Loucy (cell line): ENCODE measurements around the gene KRT13.

Experiments
- H2AFZ ChIP-seq: fragments of 200-600 bp; sonication (generic); 2 replicates; pipeline ENCODE4 v1.6.0; 2016; ENCODE audit warnings: antibody characterized with exemption, mild to moderate bottlenecking, low read length, moderate library complexity
- H3F3A ChIP-seq: fragments of 200-600 bp; 2 replicates; pipeline ENCODE4 v1.6.0; 2016; ENCODE audit warnings: antibody characterized with exemption, low read depth, mild to moderate bottlenecking
- H3K27me3 ChIP-seq: fragments of 200-600 bp; sonication (generic); 2 replicates; pipeline ENCODE4 v1.6.1; 2014; ENCODE audit warnings: low read length, mild to moderate bottlenecking; ENCODE audit not compliant: insufficient read depth, poor library complexity, severe bottlenecking
- H3K36me3 ChIP-seq: fragments of 200-600 bp; sonication (generic); 2 replicates; pipeline ENCODE4 v1.6.1; 2016; ENCODE audit warnings: low read length; ENCODE audit not compliant: insufficient read depth
- H3K4me1 ChIP-seq: fragments of 200-600 bp; sonication (generic); 2 replicates; pipeline ENCODE4 v1.5.1; 2014; ENCODE audit warnings: low read length, mild to moderate bottlenecking; ENCODE audit not compliant: insufficient read depth, poor library complexity, severe bottlenecking
- H3K4me2 ChIP-seq: fragments of 200-600 bp; sonication (generic); 2 replicates; pipeline ENCODE4 v1.6.0; 2014; ENCODE audit warnings: antibody characterized with exemption, low read length, low read depth, mild to moderate bottlenecking; ENCODE audit not compliant: poor library complexity, severe bottlenecking
- H3K4me3 ChIP-seq: fragments of 200-600 bp; sonication (generic); 2 replicates; pipeline ENCODE4 v1.5.1; 2014; ENCODE audit warnings: low read length, mild to moderate bottlenecking, mixed read lengths; ENCODE audit not compliant: poor library complexity, severe bottlenecking
- H3K79me2 ChIP-seq: fragments of 200-600 bp; sonication (generic); 2 replicates; pipeline ENCODE4 v1.6.1; 2014; ENCODE audit warnings: low read length; ENCODE audit not compliant: insufficient read depth
- H3K9ac ChIP-seq: fragments of 200-600 bp; sonication (generic); 2 replicates; pipeline ENCODE4 v1.6.0; 2014; ENCODE audit warnings: mild to moderate bottlenecking, low read depth, low read length, moderate library complexity; ENCODE audit not compliant: poor library complexity, severe bottlenecking
- H3K9me2 ChIP-seq: fragments of 200-600 bp; sonication (generic); replicated peaks from 2 replicates; pipeline ENCODE4 v1.6.1; 2016; ENCODE audit warnings: low read depth, low read length, mixed read lengths
- H3K9me3 ChIP-seq: fragments of 200-600 bp; sonication (generic); 2 replicates; pipeline ENCODE4 v1.6.1; 2014; ENCODE audit warnings: mild to moderate bottlenecking, antibody characterized with exemption, low read length, low read depth; ENCODE audit not compliant: insufficient read depth
- H4K20me1 ChIP-seq: fragments of 200-600 bp; sonication (generic); 2 replicates; pipeline ENCODE4 v1.6.0; 2014; ENCODE audit warnings: antibody characterized with exemption, low read length, mild to moderate bottlenecking; ENCODE audit not compliant: insufficient read depth, poor library complexity, severe bottlenecking
- CTCF ChIP-seq: fragments of 200-600 bp; sonication (generic); conservative IDR thresholded peaks from 2 replicates; pipeline ENCODE4 v1.5.1; 2014; ENCODE audit warnings: mild to moderate bottlenecking, antibody characterized with exemption, low read length
- EZH2phosphoT487 ChIP-seq: fragments of 200-600 bp; IDR thresholded peaks from 2 replicates; pipeline ENCODE4 v1.6.1; 2018; ENCODE audit warnings: antibody characterized with exemption, mild to moderate bottlenecking, moderate library complexity, borderline replicate concordance

KRT13 gene

DNA sequence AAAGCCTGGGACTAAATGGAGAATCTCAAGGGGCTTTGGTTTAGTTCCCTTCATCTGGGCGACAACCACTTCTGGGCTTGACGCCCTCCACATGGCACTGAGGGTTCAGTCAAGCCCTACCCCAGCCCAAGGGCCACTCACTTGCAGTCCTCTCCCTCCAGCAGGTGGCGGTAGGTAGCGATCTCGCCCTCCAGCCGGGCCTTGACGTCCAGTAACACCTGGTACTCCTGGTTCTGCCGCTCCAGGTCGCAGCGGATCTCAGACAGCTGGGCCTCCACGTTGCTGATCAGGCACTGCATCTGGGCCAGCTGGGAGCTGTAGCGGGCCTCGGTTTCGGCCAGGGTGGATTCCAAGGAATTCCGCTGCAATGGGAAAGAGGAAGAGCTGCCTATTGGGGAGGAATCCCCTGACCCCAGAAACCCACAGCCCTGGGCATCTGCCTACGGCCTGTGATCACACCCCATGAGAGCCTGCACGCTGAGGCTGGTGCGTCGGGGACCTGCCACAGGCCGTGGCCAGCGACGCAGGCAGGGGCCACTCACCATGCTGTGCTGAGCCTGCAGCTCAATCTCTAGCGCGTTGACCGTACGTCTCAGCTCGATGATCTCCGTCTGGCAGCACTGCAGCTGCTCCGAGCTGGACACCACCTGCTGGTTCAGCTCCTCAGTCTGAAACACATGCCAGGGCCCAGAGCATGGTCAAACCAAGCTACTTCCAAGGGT is 18.4 kb downstream of the KRT13 start:
- no peak overlapping the region for H3K4me2 ChIP-seq
- TF ChIP-seq EZH2phosphoT487 (no peak), CTCF (peak; percentile 66)
- no peaks in the 10 kb centered on the region for H3K27me3 ChIP-seq
- no peaks in the 10 kb centered on the region for H3K79me2 ChIP-seq
- H2AFZ ChIP-seq: no peak overlapping the region
- no peak overlapping the region for H3K9ac ChIP-seq
- no peaks in the 10 kb centered on the region for H3K9me3 ChIP-seq
- H3K4me1 ChIP-seq: peaks cover 6% of the 10 kb centered on the region
- no peaks in the 10 kb centered on the region for H3F3A ChIP-seq
- H3K4me3 ChIP-seq: no peak overlapping the region
- H3K9me2 ChIP-seq: no peaks in the 10 kb centered on the region
- H3K36me3 ChIP-seq: no peaks in the 10 kb centered on the region
- no peaks in the 10 kb centered on the region for H4K20me1 ChIP-seq

GRCh38 chr17:41486316-41486715 is 19.1 kb downstream of the KRT13 start:
- H3K36me3 ChIP-seq: no peaks in the 10 kb centered on the region
- peaks cover 6% of the 10 kb centered on the region for H3K4me1 ChIP-seq
- no peaks in the 10 kb centered on the region for H3K9me3 ChIP-seq
- TF ChIP-seq EZH2phosphoT487 (no peak), CTCF (no peak)
- H4K20me1 ChIP-seq: no peaks in the 10 kb centered on the region
- no peak overlapping the region for H2AFZ ChIP-seq
- no peaks in the 10 kb centered on the region for H3K9me2 ChIP-seq
- no peaks in the 10 kb centered on the region for H3K79me2 ChIP-seq
- no peaks in the 10 kb centered on the region for H3F3A ChIP-seq
- H3K4me3 ChIP-seq: no peak overlapping the region
- H3K9ac ChIP-seq: no peak overlapping the region
- no peak overlapping the region for H3K4me2 ChIP-seq
- no peaks in the 10 kb centered on the region for H3K27me3 ChIP-seq

DNA sequence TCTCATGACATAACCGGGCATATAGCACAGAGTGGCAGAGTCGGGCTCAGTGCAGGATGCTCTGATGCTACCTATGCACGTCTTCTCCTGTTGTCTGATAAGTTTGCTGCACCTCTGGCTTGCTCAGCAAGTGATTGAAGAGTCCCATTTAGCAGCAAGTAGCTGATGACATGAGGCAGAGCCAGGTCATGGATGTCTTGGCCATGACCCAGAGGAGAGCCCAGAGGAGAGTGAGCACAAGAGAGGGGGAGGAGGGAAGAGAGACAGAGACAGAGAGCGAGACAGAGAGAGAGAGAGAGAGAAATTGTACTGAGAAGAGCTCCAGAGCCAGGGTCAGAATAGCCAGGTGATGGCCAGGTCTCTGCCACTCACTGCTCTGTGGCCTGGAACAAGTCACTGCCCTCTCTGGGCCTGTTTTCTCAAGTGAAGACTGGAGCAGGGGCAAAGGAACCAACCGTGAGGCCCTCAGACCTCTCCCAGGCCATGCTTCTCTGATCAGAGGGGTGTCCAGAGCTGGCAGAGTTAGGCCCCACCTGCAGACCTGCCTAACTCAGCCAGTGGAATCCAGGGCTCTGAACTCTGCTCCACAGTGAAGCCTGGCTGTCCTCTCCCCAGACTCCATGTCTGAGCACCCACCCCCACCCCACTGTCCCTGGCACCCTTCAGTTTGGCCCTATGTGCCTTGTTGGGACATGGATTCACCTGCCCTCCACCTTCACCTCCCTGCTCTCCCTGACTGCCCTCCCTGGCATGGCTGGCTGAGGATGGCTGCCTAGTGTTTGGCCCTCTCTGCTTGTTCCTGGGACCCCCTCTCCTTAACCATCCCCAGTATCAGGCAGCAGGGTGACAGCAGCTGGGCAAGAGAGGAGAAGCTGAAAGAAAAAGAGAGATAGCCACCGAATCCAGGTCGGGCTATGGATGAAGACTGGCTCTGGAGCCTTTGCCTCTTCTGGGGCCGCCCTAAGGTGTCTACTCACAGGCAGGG is 20.2 kb downstream of the KRT13 start:
- TF ChIP-seq CTCF (no peak), EZH2phosphoT487 (no peak)
- H3K9me3 ChIP-seq: no peaks in the 10 kb centered on the region
- H2AFZ ChIP-seq: no peak overlapping the region
- no peaks in the 10 kb centered on the region for H3K36me3 ChIP-seq
- H3F3A ChIP-seq: no peaks in the 10 kb centered on the region
- no peak overlapping the region for H3K4me2 ChIP-seq
- no peaks in the 10 kb centered on the region for H3K27me3 ChIP-seq
- H3K4me3 ChIP-seq: no peak overlapping the region
- H3K9ac ChIP-seq: no peak overlapping the region
- H3K9me2 ChIP-seq: no peaks in the 10 kb centered on the region
- peaks cover 3% of the 10 kb centered on the region for H3K4me1 ChIP-seq
- no peaks in the 10 kb centered on the region for H3K79me2 ChIP-seq
- H4K20me1 ChIP-seq: no peaks in the 10 kb centered on the region
